ENCODE results near the gene PRTG.

DNA sequence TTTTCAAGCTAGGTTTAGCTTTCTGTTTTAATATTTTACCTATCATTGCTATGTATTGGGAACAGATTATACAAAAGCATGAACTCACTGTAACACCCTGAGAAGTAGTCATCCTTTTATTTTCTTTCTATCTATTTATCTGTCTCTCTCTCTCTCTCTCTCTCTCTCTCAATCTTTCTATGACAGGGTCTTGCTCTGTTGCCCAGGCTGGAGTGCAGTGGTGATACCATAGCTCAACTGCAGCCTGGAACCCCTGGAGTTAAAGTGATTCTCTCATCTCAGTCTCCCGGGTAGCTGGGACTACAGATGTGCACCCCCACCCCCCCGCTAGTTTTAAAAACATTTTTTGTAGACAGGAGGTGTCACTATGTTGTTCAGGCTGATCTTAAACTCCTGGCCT lies 28.9 kb downstream of the PRTG start:
- no peak for TF ChIP-seq CTCF (IDR thresholded peaks at IDR 0.05)
- TF ChIP-seq POLR2A (IDR thresholded peaks at IDR 0.05): no peak
